ENCODE results near the gene ACTR6. TPM values are rescaled to one million over a fixed set of nuclear protein-coding genes. Genes with fewer than 3 reads are reported as not detected.
"Not testable (repeated sequence)": the region's sequence is repeated elsewhere in the genome, so short reads cannot be mapped to it uniquely, and the experiment has no call there.

ACTR6 gene
- total RNA-seq, 1 experiment from 2014 or later, result 39.1 TPM

DNA sequence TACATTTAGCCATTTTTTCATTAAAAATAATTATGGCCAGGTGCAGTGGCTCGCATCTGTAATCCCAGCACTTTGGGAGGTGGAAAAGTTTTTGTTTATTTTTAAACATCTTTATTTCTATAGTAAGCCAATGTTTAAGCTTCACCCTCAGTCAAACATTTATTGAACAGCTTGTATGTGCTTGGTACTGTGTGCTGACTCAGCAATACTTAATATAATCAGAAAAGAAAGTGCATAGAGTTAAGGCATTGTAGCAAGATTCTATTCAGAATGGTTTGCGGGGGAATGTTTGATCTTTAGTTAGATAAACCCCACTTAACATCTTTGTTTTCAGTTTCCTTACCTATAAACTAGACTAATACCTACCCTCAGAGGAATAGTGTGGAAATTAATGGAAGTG is 11.1 kb downstream of the ACTR6 start:
- in situ Hi-C loops (cut with HindIII; ENCODE audit: low pct_unique_long_range_greater_than_20kb, low sequenced_read_pairs), result no loop called here
- DNase-seq (ENCODE audit: low read depth, low spot score), result no peak

DNA sequence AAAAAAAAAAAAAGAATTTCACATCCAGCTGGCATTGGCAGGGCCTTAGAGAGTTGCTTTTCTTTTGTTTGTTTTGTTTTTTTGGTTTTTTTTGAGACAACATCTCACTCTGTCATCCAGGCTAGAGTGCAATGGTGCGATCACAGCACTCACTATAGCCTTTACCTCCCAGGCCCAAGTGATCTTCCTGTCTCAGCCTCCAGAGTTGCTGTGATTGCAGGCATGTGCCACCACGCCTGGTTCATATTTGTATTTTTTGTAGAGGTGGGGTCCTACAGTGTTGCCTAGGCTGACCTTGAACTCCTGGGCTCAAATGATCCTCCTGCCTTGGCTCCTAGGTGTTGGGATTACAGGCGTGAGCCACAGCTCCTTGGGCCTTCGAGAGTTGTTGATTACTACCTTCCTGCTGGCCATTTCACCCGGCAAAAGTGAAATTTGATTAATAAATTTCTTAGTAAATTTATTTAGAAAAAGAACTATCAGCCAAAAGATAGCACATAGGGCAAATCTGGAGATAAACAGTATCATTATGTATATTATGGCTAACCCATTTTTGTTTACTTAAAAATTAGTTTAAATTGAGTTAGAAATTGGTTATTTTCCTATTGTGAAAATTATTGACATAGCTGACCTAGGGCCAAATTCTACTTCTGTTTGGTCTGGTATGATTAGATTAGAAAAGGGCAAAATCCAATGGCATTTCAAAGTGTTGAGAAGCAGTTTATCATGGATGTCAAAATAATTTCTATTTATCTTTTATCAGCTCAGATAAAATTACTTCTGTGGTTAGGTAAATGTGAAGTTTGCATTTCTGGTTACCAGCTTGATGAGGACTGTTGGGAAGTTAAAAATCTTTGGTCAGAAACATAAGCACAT is 12.6 kb downstream of the ACTR6 start:
- in situ Hi-C loops (cut with HindIII; ENCODE audit: low pct_unique_long_range_greater_than_20kb, low sequenced_read_pairs), result no loop called here

DNA sequence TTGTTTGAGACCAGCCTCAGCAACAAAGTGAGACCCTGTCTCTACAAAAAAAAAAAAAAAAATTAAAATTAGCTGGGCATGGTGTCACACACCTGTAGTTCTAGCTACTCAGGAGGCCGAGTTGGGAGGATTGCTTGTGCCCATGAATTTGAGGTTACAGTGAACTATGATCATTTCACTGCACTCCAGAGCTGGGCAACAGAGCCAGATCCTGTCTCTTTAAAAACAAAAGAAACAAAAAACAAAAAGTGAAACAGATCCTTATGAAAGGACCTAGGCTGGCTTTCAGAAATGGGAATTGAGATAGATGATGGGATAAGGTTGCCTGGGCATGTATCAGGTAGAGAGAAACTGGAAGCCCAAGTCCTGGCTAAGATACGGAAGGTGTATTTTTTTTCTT is 13.9 kb downstream of the ACTR6 start:
- DNase-seq (ENCODE audit: low read depth, low spot score), result no peak
- in situ Hi-C loops (cut with HindIII; ENCODE audit: low pct_unique_long_range_greater_than_20kb, low sequenced_read_pairs), result no loop called here

More for the DNA sequence above, 12.6 kb downstream of the ACTR6 start:
- no peak for DNase-seq (ENCODE audit: low read depth, low spot score)

DNA sequence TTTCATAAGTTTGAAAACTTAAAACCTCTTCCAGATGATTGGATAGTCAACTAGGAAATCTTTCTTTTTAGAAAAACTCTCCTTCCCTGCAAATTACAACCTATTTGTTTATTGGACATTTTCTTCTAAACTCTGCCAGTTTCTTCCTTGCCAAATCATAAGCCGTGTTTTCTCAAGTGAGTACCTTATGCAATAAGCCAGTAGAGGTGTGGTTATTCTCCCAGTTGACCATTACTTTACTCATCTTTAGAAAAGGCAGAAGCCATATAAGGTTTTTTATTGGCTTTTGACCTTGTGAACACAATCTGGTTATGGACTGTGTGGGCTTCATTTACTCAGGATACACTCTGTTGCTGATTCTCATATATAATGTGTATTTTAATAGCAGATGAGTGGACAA is 14.6 kb downstream of the ACTR6 start:
- in situ Hi-C loops (cut with HindIII; ENCODE audit: low pct_unique_long_range_greater_than_20kb, low sequenced_read_pairs), result no loop called here
- no peak for DNase-seq (ENCODE audit: low read depth, low spot score)

DNA sequence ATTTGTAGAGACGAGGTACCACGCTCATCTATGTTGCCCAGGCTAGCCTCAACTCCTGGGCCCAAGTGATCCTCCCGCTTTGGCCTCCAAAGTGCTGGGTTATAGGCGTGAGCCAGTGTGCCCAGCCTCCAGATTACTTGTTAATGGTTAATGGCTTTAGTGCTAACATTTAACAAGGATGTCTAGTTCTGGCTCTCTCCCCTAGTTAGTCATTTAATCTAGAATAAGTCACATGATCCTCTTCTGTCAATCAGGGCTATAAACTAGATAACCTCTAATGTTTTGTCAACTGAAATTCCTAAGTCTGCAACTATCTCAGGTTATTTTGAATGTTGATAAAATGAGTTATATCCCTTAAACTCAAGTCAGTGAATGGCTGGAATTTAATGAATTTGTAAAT is 15.7 kb downstream of the ACTR6 start:
- no peak for DNase-seq (ENCODE audit: low read depth, low spot score)
- in situ Hi-C loops (cut with HindIII; ENCODE audit: low pct_unique_long_range_greater_than_20kb, low sequenced_read_pairs), result no loop called here

DNA sequence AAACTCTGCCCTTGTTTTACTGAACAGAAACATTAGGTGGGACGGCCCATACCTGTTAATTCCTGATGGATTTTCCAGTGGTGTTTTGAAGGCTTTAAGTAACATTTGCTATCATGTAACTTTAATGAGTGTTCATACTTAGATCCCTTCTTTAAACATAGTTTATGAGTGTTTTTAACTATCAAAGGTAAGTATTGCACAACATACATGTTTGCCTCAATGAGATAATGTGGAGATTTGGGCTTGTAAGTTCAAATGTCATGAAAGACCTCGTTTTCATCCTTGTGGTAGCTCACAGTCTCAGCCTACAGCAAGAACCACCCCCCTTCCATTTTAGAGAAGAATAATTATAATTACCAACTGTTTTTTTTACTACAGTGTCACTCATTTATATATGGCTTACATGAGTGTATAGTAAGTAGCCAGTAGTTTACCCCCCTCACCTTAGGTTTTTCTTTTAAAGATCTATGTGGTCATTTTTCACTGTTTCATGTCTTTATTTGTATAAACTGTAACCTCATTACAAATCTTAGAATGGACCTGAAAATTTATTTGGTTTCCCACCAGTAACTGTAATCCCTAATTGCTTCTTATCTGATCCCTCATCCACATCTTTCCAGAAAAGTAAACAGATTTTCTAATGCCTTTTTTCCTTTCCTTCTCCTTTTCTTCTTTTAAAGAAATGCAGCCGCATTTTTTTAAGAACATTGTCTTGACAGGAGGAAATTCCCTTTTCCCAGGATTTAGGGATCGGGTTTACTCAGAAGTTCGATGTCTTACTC is 18.9 kb downstream of the ACTR6 start:
- in situ Hi-C loops (cut with HindIII; ENCODE audit: low pct_unique_long_range_greater_than_20kb, low sequenced_read_pairs), result no loop called here

DNA sequence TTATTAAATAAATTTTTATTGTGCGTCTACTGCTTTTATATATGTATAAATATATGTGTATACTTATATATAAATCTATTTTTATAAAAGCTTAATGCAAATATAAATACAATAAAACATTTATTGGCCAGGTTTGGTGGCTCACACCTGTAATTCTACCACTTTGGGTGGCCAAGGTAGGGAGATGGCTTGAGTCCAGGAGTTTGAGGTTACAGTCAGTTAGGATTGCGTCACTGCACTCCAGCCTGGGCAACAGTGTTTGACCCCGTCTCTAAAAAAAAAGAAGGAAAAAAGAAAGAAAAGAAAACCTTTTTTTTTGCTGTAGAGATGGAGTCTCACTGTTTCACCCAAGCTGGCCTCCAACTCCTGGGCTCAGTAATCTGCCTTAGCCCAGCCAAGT is 20.9 kb downstream of the ACTR6 start:
- in situ Hi-C loops (cut with HindIII; ENCODE audit: low pct_unique_long_range_greater_than_20kb, low sequenced_read_pairs), result no loop called here

More for the DNA sequence above, 18.9 kb downstream of the ACTR6 start:
- DNase-seq (ENCODE audit: low read depth, low spot score), result no peak

DNA sequence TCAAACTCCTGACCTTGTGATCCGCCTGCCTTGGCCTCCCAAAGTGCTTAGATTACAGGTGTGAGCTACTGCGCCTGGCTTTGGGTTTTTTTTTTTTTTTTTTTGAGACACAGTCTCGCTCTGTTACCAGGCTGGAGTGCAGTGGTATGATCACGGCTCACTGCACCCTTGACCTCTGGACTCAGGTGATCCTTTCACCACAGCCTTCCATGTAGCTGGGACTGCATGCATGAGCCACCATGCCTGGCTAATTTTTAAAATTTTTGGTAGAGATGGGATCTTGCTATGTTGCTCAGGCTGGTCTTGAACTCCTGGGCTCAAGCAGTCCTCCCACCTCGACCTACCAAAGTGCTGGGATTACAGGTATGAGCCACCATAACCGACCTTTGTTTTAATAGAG is 21.6 kb downstream of the ACTR6 start:
- in situ Hi-C loops (cut with HindIII; ENCODE audit: low pct_unique_long_range_greater_than_20kb, low sequenced_read_pairs); DNase-seq (ENCODE audit: low read depth, low spot score): not testable (repeated sequence)

More for the DNA sequence above, 20.9 kb downstream of the ACTR6 start:
- no peak for DNase-seq (ENCODE audit: low read depth, low spot score)

DNA sequence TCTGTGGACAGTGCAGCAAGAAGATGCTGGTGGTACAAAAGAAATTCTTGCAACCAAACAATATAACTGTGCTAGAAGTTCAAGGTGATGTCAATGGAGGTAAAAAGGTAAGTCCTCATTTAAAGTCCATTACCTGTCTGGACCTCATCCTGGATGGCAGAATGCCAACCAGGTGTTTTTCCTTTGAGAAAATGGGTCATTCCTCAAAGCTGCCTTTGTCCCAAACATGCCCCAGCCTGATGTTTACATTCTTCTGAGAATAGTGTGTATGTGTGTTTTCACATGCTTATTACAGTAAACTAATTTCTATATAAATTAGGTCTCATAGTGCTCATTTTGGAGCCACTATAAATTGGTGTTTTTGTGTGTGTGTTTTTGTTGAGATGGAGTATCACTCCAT is 24.9 kb downstream of the ACTR6 start:
- in situ Hi-C loops (cut with HindIII; ENCODE audit: low pct_unique_long_range_greater_than_20kb, low sequenced_read_pairs), result no loop called here
- no peak for DNase-seq (ENCODE audit: low read depth, low spot score)

DNA sequence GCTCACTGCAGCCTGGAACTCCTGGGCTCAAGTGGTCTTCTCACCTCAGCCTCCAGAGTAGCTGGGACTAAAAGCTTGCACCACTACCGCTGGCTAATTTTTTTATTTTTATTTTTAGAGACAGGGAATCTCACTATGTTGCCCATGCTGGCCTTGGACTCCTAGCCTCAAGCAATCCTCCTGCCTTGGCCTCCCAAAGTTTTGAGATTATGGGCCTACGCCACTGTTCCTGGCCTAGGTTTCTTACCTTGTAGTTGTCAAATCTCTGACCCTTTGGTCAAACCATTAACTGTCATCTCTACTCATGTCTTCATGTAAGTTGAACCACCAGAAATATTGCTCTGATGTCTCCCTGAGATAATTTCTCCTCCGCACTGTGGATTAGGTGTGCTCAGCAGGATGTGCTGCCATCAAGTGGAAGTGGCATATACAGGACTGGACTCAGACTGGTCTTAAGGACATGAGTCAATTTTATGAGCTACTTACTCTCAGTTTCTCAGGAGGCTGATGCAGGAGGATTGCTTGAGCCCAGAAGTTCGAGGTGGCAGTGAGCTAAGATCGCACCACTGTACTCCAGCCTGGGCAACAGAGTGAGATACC is 28.5 kb downstream of the ACTR6 start:
- in situ Hi-C loops (cut with HindIII; ENCODE audit: low pct_unique_long_range_greater_than_20kb, low sequenced_read_pairs), result no loop called here
- DNase-seq (ENCODE audit: low read depth, low spot score), result peak; percentile 65

DNA sequence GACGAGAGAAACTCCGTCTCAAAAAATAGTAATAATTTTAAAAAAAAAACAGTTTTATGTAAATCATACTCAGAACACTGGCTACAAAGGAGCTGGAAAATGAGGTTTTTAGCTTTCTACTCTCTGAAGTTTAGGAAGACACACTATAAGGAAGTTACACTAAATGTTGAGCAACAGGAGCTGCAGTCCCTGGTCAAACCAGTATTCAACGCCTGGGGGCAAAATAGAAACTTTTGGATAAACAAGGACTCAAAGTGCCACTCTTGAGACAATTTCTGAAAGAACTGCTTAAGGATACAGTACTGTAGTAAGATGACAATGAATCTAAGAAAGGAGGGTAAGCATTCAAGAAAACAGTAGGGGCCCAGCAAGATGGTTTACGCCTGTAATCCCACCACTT is 29.3 kb downstream of the ACTR6 start:
- peak; percentile 43 for DNase-seq (ENCODE audit: low read depth, low spot score)
- in situ Hi-C loops (cut with HindIII; ENCODE audit: low pct_unique_long_range_greater_than_20kb, low sequenced_read_pairs), result no loop called here

DNA sequence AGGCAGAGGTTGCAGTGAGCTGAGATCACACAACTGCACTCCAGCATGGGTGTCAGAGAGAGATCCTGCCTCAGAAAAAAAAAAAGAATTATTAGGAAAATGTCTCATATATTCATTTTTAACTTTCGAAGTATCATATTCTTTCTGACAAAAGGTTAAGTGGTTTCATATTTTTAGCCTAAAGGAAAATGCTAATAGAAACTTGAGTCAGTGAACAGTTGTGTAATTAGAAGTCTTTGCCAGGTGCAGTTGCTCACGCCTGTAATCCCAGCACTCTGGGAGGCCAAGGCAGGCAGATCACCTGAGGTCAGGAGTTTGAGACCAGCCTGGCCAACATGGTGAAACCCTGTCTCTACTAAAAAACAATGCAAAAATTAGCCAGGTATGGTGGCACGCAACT is 31.3 kb downstream of the ACTR6 start:
- DNase-seq (ENCODE audit: low read depth, low spot score); in situ Hi-C loops (cut with HindIII; ENCODE audit: low pct_unique_long_range_greater_than_20kb, low sequenced_read_pairs): not testable (repeated sequence)

DNA sequence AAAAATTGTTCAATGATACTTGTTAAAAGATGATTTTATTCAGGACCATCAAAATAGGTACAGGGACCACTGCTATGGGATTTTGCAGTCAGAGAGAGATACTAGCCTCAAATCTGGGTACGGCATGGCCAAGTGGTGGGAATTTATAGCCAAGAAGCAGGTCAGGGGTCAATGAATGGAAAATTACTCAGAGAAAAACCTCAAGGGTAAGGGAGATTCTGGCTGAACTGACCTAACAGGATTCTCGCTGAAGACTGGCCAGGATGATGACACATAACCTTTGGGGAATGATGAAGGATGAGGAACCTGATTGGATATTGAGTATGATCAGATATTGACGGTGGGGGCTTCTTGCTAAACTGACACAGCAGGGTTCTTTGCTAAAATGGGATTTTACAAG is 33.6 kb downstream of the ACTR6 start:
- in situ Hi-C loops (cut with HindIII; ENCODE audit: low pct_unique_long_range_greater_than_20kb, low sequenced_read_pairs), result no loop called here
- no peak for DNase-seq (ENCODE audit: low read depth, low spot score)

DNA sequence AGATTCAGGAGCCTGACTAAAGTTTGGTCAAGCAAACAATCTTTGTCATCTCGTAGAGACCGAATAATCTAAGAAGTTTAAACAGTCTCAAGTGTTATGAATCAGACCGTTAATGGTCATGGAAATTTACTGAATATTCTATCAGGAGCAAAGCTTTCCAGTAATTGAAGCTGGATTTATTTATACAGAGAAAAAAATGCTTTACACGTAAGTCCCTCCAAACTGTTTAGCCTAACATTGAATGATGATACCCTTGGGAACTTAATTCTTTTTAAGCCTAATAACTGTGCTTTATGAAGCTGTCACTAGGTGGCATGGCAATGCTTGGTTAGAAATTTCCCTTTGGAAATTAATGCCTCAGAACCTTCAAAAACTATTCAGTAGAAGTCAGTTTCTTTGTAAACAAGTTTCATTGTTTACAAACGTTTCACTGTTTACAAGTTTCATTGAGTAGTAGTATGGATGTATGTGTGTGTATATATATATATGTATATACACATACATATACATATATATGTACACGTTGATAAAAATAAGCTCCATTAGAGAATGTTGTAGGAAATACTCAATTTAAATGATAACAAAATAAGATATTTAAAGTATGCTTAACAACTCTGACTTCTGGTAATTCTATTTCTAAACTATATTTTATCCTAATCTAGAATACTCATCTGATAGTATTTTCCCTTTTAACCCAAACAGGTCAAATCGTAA is 34.1 kb downstream of the ACTR6 start:
- in situ Hi-C loops (cut with HindIII; ENCODE audit: low pct_unique_long_range_greater_than_20kb, low sequenced_read_pairs), result no loop called here
- peak; percentile 72 for DNase-seq (ENCODE audit: low read depth, low spot score)

DNA sequence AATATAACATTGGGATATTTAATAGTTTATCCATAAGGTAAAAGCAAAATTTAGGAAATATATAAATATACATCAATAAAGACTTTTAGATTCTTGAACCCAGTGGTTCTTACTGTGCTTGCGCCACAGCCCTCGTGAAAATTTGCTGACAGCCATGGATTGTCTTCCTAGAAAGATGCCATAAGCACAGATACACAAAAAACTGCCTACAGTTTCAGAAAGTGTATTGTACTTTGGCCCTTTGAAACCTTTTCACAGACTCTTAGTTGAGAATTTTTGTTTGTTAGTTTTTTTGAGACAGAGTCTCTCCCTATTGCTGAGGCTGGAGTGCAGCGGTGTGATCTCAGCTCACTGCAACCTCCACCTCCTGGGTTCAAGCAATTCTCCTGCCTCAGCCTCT is 38.2 kb downstream of the ACTR6 start:
- DNase-seq (ENCODE audit: low read depth, low spot score), result no peak
- in situ Hi-C loops (cut with HindIII; ENCODE audit: low pct_unique_long_range_greater_than_20kb, low sequenced_read_pairs), result no loop called here

DNA sequence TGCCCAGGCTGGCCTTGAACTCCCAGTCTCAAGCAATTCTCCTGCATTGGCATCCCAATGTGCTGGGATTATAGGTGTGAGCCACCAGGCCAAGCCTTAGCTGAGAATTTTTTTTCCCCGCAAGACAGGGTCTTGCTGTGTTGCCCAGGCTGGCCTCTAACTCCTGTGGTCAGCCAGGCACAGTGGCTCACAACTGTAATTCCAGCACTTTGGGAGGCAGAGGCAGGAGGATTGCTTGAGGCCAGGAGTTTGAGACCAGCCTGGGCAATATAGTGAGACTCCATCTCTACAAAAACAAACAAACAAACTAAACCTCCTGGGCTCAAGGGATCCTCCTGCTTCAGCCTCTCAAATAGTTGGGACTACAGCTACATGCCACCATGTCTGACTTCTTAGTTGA is 39.0 kb downstream of the ACTR6 start:
- no peak for DNase-seq (ENCODE audit: low read depth, low spot score)
- in situ Hi-C loops (cut with HindIII; ENCODE audit: low pct_unique_long_range_greater_than_20kb, low sequenced_read_pairs), result no loop called here

DNA sequence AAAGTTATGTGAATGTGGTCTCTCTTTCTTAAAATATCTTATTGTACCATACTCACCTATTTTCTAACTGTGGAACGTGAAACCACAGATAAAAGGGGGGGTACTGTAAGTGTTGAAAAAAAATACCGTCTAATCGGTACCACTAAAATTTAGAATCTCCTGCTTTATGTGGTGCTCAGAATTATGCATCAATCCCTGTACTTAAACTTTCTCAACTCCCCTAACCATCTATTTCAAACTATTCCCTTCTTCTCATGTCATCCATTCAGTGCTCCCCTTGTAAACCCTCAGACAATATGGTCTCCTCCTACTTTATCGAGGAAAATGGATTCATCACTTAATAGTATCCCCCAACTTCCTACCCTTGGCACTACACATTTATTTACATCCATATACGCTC is 42.5 kb downstream of the ACTR6 start:
- DNase-seq (ENCODE audit: low read depth, low spot score), result no peak
- in situ Hi-C loops (cut with HindIII; ENCODE audit: low pct_unique_long_range_greater_than_20kb, low sequenced_read_pairs), result no loop called here

DNA sequence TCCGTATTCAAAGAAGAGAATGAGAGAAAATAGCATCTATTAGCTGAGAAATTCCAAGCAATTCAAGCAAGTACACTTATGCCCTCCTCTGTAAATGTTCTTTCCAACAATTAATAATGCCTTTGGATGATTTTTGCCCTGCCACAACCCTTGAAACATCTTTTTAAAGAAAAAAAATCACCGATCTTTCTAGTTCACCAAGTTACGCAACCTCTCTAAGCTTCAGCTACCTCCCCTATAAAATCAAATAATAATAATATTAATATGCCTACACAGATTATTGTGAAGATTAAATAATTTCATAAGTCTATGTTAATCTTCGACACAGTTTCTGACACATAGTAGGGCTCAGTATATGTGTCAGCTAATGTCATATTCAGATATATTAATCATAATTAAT is 47.1 kb downstream of the ACTR6 start:
- in situ Hi-C loops (cut with HindIII; ENCODE audit: low pct_unique_long_range_greater_than_20kb, low sequenced_read_pairs), result no loop called here
- DNase-seq (ENCODE audit: low read depth, low spot score), result no peak
